GM19193 (cell line): Measurements from ENCODE around the gene EYS.

Source experiments
- POLR2A ChIP-seq: IDR thresholded peaks from 4 replicates; pipeline ENCODE4 v1.6.1; 2011; ENCODE audit not compliant: insufficient read depth, insufficient read length; ENCODE audit errors: extremely low read depth

The EYS gene

GRCh38 chr6:65707126-65707826, at the start of gene EYS:
TSS of gene EYS (minus strand) at chr6:65707226. CDS start at chr6:65495410, 211,816 bp downstream.
- no peak for TF ChIP-seq POLR2A

DNA sequence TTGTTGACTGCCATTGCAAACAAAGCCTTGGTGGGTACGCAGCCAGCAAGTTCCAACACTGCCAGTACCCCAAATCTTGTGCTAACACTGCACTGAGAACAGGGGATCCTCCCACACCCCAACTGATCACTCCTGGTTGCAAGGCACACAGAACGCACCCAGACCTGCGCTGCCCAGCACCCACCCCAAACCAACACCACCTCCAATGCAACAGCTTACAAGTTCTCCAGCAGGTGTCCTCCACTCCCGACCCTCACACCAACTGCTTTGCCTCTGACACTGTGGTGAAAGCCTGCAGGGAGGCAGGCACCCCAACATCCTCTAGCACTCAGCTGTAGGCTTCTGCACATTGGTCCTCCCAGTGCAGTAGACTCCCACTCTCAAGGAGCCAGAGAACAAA, 39.3 kb upstream of the EYS start:
- TF ChIP-seq POLR2A = no peak

DNA sequence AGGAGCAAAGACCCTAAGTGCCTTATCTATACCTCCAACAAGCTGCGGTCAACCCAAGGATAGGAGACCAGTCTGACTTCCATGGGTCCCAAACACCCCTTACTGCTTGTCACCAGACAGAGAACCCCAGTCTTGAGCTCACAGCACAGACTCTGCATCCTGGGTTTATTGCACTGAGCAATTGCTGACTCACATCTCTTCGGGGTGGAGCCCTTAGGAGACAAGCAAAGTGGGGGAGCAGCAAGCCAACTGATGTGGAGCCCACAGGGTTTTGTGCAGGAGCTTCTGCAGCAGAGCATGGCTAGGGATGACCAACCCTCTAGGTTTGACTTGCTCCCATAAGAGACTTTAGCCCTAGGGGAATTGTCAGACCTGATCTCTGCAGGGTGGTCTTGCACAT, 38.6 kb upstream of the EYS start:
- no peak for TF ChIP-seq POLR2A

DNA sequence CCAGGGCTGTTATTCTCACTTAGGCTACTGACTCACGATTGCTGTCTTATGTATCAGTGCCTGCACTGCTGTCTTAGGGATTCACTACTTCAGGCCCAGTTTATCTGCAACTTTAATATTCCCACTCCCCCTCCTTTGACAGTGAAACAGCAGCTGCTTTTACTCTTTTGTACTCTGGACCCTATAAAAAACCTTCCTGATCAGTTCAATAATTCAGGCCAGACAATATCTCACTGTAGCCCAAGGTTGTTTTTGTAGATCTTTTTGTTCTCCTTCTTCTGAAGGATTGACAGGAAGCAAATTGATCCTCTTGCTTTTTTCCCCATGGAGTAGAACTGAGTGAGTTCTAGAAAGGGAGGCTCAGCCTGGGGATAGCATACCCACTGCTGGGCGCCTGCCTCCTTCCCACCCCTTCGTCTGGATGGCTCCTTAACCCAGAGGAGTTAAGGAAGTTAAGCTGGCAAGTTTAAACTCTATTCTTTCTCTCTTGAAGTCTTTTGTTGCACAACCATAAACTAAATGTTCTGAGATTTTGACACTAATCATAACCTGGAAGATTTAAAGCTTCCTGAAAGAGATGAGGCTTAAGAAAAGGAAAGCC, 22.0 kb upstream of the EYS start:
- TF ChIP-seq POLR2A = no peak

DNA sequence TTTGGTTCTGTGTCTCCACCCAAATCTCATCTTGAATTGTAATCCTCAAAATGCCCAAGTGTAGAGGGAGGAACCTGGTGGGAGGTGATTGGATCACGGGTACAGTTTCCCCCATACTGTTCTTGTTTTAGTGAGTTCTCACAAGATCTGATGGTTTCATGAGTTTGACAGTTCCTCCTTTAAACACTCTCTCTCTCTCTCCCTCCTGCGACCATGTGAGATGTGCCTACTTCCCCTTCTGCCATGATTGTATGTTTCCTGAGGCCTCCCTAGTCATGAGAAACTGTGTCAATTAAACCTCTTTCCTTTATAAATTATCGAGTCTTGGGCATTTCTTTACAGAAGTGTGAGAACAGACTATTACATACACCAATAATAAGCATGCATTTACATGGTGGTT, 12.1 kb upstream of the EYS start:
- TF ChIP-seq POLR2A = no peak

GRCh38 chr6:65711531-65711930, 4.5 kb upstream of the EYS start:
- TF ChIP-seq POLR2A = no peak

DNA sequence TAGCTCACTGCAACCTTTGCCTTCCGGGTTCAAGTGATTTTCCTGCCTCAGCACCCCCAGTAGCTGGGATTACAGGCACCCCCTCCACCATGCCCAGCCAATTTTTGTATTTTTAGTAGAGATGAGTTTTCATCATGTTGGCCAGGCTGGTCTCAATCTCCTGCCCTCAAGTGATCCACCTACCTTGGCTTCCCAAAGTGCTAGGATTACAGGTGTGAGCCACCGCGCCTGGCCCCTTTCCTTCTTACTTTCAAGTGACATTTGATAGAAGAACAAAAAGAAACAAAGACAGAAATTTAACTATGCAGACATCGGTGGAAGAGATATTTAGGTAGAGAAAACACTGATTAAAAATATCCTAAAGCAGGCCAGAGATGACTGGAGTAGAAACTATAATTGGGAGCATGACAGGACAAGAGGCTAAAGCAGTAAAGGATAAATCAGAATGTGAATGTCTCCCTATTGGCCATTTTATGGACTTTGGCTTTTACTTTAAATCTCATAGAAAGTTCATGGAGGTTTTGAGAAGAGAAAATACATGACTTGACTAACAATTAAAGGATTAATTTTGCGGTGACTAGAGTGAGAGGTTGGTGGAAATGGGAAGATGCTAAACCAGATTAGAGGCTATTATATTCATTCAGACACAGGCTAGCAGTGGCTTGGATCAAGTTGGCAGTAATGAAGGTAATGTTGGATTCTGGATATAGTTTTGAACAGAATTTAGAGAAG, 2.2 kb upstream of the EYS start:
- TF ChIP-seq POLR2A = no peak

DNA sequence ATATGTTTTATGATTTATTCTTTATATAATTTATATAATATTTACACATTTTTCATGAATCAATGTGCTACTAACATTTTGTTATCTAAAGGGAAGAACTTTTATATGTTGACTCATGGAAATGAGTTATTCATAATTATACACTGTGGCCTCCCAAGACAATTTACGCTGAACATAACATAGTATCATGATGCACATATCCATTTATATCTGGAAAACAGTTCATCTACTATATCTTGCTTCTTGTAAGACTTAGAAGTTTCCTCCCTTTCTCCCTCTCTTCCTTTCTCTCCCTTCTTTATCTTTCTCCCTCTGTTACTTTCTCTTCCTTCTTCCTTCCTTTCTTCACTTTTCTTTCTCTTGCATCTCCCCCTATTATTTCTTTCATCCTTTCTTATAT, 1.1 kb upstream of the EYS start:
- TF ChIP-seq POLR2A = no peak

- no peak for TF ChIP-seq POLR2A
Observed at GRCh38 chr6:65706436-65706835, 590 bp downstream of the EYS start.

- TF ChIP-seq POLR2A = no peak
Observed at GRCh38 chr6:65701325-65701724, 5.7 kb downstream of the EYS start.

- TF ChIP-seq POLR2A = no peak
Observed at GRCh38 chr6:65700561-65700960, 6.5 kb downstream of the EYS start.

GRCh38 chr6:65692109-65692508, 14.9 kb downstream of the EYS start:
- no peak for TF ChIP-seq POLR2A

- no peak for TF ChIP-seq POLR2A
Observed at GRCh38 chr6:65680232-65680631, 26.8 kb downstream of the EYS start.

GRCh38 chr6:65671922-65672321, 35.1 kb downstream of the EYS start:
- TF ChIP-seq POLR2A = no peak

- TF ChIP-seq POLR2A = no peak
Observed at GRCh38 chr6:65667916-65668656, 38.9 kb downstream of the EYS start.
